SH-SY5Y (cell line): Measurements from ENCODE around the gene PLTP.

Source experiments
- GATA2 ChIP-seq: IDR thresholded peaks from 2 replicates; pipeline ENCODE4 v1.6.1; 2011; ENCODE audit warnings: mild to moderate bottlenecking, low read depth, low read length
- GATA3 ChIP-seq: IDR thresholded peaks from 2 replicates; pipeline ENCODE4 v1.6.1; 2011; ENCODE audit warnings: low read depth, mild to moderate bottlenecking, low read length, moderate library complexity

Gene PLTP

DNA sequence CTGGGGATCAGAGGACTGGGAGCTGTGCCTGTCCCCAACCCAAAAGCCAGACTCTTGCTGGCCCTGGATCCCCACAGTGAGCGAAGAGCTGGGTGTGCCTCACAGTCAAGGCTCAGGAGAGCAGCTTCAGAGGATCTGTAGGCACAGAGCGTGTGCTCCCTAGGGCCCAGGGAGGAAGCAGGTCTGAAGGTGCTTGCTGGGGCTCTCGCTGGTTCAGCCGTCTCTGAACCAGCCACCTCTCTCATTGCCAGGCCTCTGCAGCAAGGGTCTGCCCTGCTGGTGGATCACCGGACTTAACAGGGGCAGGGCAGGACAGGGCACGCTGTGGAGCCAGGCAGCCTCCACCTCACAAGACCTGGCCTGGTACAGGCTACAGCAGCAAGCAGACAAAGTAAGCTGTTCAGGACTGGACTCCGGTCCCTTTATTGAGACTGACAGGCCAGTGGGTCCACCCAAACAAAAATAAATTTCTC lies 36.3 kb upstream of the PLTP start:
- TF ChIP-seq GATA2 (no peak), GATA3 (no peak)

DNA sequence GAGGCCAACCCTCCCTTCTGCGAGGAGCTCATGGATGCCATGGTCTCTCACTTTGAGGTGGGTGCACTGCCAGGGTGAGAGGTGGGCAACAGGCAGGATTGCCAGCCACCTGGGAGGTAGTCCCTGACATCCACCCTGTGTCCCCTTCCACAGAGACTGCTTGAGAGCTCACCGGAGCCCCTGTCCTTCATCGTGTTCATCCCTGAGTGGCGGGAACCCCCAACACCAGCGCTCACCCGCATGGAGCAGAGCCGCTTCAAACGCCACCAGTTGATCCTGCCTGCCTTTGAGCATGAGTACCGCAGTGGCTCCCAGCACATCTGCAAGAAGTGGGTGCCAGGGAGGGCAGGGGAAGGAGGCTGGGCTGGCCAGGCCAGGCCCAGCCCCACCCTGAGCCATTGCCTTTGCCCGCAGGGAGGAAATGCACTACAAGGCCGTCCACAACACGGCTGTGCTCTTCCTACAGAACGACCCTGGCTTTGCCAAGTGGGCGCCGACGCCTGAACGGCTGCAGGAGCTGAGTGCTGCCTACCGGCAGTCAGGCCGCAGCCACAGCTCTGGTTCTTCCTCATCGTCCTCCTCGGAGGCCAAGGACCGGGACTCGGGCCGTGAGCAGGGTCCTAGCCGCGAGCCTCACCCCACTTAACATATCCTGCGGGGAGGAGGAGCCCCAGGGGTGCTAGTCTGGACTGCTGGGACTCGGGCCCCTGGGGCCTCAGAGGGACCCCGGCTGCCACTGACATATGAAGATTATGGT lies 35.3 kb upstream of the PLTP start:
- no peak for TF ChIP-seq GATA2
- TF ChIP-seq GATA3, result no peak

DNA sequence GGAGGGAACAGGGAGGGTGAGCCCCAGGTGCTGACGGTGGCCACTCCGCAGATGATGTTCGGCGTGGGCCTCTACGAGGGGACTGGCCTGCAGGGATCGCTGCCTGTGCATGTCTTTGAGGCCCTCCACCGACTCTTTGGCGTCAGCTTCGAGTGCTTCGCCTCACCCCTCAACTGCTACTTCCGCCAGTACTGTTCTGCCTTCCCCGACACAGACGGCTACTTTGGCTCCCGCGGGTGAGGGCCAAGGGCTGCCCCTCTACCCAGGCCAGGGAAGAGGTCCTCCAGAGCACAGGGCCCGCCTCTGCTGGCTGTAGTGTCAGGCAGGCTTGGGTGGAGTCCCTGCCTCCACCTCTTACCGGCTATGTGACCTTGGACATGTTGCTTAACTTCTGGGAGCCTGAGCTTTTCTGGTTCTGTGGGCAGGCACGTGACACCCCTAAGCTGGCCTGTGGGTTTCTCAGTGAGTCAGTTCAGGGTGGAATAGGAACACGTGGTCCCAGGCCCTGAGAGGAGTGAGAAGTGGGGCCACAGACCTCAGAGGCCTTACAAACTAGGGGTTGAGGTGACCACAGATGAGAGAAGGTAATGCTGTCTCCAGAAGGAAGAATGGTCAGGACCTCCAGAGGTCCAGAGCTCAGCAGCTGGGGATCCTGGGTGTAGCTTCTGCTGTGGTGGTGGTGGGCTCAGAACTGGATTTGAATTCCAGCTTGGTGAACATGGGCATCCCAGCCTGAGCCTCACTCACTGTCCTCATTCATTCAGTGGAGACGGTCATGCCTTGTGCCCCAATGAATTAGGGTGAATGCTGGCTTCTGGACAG lies 34.4 kb upstream of the PLTP start:
- TF ChIP-seq GATA2, result no peak

DNA sequence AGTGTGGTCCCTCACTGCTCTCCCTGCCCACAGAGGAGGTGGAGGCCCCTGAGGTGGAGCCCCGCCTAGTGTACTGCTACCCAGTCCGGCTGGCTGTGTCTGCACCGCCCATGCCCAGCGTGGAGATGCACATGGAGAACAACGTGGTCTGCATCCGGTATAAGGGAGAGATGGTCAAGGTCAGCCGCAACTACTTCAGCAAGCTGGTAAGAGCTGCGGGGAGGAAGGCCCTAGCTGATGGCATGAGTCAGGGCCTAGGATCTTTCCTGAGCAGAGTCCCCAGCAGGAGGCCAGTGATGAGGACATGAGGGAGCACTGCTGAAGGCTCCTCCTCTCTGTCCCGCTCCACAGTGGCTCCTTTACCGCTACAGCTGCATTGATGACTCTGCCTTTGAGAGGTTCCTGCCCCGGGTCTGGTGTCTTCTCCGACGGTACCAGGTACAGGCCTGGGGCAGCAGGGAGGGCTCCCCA lies 33.8 kb upstream of the PLTP start:
- TF ChIP-seq GATA3 (no peak), GATA2 (no peak)

DNA sequence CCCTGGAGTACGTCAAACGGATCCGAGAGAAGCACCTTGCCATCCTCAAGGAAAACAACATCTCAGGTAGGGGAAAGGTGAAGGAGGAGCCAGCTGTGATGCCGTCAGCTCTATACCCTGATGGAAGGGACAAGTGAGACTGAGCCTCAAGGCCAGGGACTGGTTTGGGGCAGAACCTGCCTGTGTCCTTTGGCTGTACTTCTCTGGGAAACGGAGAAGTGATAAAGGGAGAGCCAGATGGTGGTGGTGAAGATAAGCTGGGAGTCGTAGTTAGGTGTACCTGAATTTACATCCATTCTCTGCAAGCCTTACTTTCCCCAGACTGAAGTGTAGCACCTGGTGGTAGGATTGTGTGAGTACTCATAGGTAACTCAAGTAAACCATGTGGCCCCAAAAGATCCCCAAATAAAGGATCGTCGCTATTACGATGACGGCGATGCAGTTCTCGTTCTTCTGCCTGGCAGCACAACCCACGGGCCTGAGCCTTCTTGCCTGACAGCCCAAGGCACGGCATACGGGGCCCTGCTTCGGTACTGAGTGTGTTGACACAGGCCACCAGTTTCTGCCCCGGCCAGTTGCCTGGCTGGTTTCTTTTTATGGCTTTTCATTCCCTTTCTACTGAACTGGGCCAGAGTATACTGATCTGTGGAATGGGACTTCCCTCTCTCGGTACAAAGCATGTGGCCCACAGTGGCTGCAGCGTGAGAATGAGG lies 33.2 kb upstream of the PLTP start:
- TF ChIP-seq GATA3, result no peak
- no peak for TF ChIP-seq GATA2

DNA sequence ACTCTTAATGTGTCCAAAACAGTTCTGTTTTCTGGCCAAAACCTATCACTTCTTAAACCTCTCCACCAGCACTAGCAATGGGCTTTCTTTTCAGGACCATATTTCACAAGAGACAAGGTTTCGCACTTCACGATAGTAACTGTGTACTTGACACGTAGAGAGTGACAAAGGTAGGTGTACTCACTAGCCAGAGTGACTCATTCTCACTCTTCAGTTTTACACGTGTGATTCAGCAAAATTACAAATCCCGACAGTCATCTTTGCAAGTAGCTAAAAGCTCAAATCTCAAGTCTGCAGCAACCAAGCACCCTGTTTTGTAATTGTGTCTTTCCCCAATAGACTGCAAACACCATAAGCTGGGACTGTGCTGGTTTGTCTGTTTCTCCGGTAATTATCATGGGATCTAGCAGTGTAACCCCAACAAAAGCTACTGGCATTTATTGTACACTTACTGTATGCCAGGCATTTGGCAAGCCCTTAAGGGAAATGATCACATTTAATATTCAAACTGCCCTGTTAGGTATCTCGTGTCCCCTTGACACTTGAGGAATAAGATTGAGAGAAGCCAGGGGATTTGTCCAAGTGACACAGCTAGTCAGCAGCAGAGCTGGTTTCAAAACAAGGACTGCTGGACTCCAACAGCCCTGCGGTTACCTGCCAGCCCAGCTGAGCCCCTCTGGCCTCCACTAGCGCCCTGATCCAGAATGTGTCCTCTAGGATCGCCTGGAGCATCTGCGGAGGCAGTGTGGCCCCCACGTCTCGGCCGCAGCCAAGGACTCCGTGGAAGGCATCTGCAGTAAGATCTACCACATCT lies 32.4 kb upstream of the PLTP start:
- TF ChIP-seq GATA3, result no peak

DNA sequence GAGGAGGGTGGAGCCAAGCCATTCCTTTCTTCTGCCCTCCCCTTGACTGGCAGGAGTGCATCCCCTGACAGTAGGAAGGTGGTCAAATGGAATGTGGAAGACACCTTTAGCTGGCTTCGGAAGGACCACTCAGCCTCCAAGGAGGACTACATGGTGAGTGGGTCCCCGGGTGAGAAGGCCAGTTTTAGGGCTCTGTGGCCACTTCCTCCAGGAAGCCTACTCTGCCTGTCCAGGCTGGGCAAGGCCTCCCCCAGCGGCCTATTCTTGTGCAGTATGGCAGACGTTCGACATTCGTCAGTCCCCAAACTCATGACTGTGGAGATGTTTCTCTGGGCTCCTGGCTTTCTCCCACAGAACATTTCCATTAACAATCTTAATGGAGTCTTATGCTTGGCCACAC lies 31.7 kb upstream of the PLTP start:
- TF ChIP-seq GATA3, result no peak
- TF ChIP-seq GATA2, result no peak

DNA sequence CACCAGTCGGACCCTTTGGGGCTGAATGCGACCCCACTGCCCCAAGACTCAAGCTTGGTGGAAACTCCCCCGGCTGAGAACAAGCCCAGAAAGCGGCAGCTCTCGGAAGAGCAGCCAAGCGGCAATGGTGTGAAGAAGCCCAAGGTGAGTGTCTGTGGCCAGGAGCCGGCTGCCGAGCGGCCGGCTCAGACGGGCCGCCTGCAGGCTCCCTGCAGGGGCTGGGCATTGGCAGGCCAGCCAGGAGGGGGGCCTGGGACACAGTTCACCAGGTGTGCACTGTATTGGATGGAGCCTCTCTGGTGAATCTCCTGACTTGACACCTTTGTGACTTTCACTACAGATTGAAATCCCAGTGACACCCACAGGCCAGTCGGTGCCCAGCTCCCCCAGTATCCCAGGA lies 28.5 kb upstream of the PLTP start:
- TF ChIP-seq GATA3, result no peak
- TF ChIP-seq GATA2, result no peak

DNA sequence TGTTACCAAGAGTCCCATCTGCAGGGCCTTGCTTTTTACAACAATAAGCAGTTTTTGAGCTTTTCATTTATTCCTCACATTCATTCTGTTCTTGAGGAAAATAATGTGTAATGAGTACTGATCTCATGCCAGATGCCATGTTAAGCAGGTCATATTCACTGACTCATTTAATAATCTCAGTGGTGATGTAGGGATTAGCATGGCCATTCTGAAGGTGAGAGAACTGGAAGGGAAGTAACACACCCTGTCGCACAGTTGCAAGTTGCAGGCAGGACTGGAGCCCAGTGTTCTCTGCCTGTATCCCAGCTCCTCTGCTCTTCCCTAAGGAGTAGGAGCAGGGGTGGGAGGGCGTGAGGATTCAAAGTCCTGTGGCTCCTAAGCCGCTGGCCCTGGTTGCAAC lies 28.1 kb upstream of the PLTP start:
- no peak for TF ChIP-seq GATA2
- no peak for TF ChIP-seq GATA3

DNA sequence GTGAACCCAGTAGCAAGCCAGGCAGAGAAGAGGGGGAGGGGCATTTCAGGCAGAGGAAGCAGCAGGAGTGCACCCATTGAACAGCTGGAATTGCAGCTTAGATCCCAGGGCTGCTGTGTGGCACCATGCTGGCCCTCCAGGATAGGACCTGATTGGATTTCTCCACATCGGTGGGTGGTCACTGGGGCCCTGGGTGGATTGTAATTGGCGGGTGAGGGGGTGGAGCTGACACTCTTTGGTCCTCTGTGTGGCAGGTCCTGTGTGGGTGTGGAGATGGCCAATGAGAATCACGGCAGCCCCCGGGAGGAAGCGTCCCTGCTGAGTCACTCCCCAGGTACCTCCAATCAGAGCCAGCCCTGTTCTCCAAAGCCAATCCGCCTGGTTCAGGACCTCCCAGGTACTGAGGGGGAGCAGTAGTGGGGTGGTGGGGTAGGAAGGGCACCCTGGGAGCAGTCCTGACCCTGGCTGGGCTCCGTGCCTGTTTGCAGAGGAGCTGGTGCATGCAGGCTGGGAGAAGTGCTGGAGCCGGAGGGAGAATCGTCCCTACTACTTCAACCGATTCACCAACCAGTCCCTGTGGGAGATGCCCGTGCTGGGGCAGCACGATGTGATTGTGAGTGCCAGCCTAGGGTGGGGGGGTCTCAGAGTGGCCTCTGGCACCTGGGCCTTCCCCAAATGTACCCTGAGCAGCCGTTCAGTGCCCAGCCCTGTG lies 26.9 kb upstream of the PLTP start:
- TF ChIP-seq GATA2 (no peak), GATA3 (no peak)

DNA sequence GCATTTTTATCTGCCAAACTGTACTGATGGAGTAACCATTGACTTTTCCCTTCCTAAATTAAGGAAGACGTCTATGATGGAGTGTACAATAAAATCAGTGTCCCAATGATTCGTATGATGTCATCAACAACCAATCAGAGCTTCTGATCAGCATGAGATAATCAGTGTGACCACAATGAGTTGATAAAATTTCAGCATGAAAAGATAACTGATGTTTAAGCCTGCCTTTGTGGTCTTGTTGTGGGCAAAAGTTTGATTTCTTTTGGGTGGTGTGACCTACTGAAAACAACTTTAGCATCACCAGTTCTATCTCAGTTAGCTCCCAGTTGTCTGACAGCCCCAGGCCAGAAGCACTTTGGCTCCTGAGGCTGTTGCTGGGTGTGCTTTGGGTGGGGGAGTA lies 25.8 kb upstream of the PLTP start:
- TF ChIP-seq GATA2 (no peak), GATA3 (no peak)

DNA sequence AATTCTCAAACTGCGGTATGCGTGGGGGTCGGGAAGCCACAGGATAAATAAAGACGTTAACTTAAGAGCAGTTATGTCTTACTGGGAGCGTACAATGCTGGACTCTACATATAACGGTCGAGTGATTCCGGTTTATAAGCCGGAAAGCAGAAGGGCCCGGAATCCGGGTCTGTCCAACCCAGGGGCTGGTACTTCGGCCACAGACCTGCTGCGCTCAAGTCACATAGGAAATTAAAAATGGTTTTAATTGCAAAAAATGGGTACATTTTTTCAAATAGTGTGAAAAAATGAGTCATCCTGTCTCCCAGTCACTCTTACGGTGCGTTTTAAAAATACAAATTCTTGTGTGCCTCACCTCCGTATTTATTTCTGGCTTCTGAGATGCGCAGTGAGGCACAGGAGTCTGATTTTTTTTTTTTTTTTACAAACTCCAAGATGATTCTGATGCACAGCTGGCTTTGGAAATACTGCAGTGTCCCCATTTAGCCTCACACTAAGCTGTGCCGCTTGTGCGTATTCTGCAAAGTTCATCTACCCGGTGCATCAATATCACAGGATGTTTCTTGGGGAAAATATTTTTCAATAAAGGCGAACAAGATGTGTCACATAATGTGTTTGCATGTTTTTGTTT lies 23.6 kb upstream of the PLTP start:
- TF ChIP-seq GATA2 (no peak), GATA3 (no peak)
